GM20431 (cell line): ENCODE data around the gene KCNK17.
"Not testable (repeated sequence)": the region's sequence is repeated elsewhere in the genome, so short reads cannot be mapped to it uniquely, and the experiment has no call there.

ENCODE experiments used
- in situ Hi-C: fragments of 300-500 bp; cut with MseI, MboI; formaldehyde crosslinking; loops from one replicate; pipeline ENCODE4 v1.15.0; 2020; ENCODE audit warnings: low sequenced_read_pairs; ENCODE audit not compliant: unreplicated experiment

KCNK17 gene

GRCh38 chr6:39310542-39310941 is 3.7 kb downstream of the KCNK17 start:
- in situ Hi-C loops, result loop anchor here (25.0 kb wide), 1 partner anchor 323 kb away; no protein-coding TSS in a partner anchor

GRCh38 chr6:39309942-39310531 is 4.2 kb downstream of the KCNK17 start:
- in situ Hi-C loops, result loop anchor here (5.0 to 25.0 kb wide), 2 partner anchors 143 to 323 kb away; no protein-coding TSS in a partner anchor

GRCh38 chr6:39307462-39307861 is 6.8 kb downstream of the KCNK17 start:
- in situ Hi-C loops, result loop anchor here (5.0 to 25.0 kb wide), 2 partner anchors 140 to 320 kb away; no protein-coding TSS in a partner anchor

GRCh38 chr6:39304951-39305350 is 9.3 kb downstream of the KCNK17 start:
- in situ Hi-C loops, result loop anchor here (5.0 to 25.0 kb wide), 2 partner anchors 138 to 318 kb away; no protein-coding TSS in a partner anchor

GRCh38 chr6:39303425-39304153 is 10.6 kb downstream of the KCNK17 start:
- in situ Hi-C loops, result loop anchor here (25.0 kb wide), 1 partner anchor 316 kb away; no protein-coding TSS in a partner anchor

GRCh38 chr6:39302669-39303424 is 11.4 kb downstream of the KCNK17 start:
- in situ Hi-C loops, result loop anchor here (25.0 kb wide), 1 partner anchor 316 kb away; no protein-coding TSS in a partner anchor

- in situ Hi-C loops, result loop anchor here (25.0 kb wide), 1 partner anchor 315 kb away; no protein-coding TSS in a partner anchor
Measured at GRCh38 chr6:39302011-39302410, 12.2 kb downstream of the KCNK17 start.

GRCh38 chr6:39301606-39302005 is 12.6 kb downstream of the KCNK17 start:
- in situ Hi-C loops, result loop anchor here (25.0 kb wide), 1 partner anchor 314 kb away; no protein-coding TSS in a partner anchor

GRCh38 chr6:39300739-39301138 is 13.5 kb downstream of the KCNK17 start:
- in situ Hi-C loops, result loop anchor here (25.0 kb wide), 1 partner anchor 313 kb away; no protein-coding TSS in a partner anchor

- in situ Hi-C loops, result no loop called here
Measured at GRCh38 chr6:39298061-39298460, 16.2 kb downstream of the KCNK17 start.

- in situ Hi-C loops, result no loop called here
Measured at GRCh38 chr6:39296745-39297640, 17.2 kb downstream of the KCNK17 start.

- in situ Hi-C loops, result no loop called here
Measured at GRCh38 chr6:39295611-39296011, 18.6 kb downstream of the KCNK17 start.

- in situ Hi-C loops, result no loop called here
Measured at GRCh38 chr6:39294899-39295298, 19.3 kb downstream of the KCNK17 start.

- in situ Hi-C loops, result no loop called here
Measured at GRCh38 chr6:39294133-39294532, 20.1 kb downstream of the KCNK17 start.

GRCh38 chr6:39292637-39293036 is 21.6 kb downstream of the KCNK17 start:
- in situ Hi-C loops, result no loop called here

GRCh38 chr6:39289490-39289889 is 24.7 kb downstream of the KCNK17 start:
- in situ Hi-C loops, result no loop called here

GRCh38 chr6:39287601-39288000 is 26.6 kb downstream of the KCNK17 start:
- in situ Hi-C loops, result no loop called here

- in situ Hi-C loops, result not testable (repeated sequence)
Measured at GRCh38 chr6:39286596-39286995, 27.6 kb downstream of the KCNK17 start.

- in situ Hi-C loops, result no loop called here
Measured at GRCh38 chr6:39282774-39283173, 31.4 kb downstream of the KCNK17 start.
